CD4-positive, alpha-beta memory T cell (primary cell): ENCODE results near the gene DDIT3. TPM values are rescaled to one million over a fixed set of nuclear protein-coding genes. Genes with fewer than 3 reads are reported as not detected.

Source experiments
- CTCF ChIA-PET: fragments of 350-600 bp; sonication (Branson Sonifier 250); formaldehyde crosslinking; loops from one replicate; lab custom pipeline; 2021; ENCODE audit warnings: inconsistent platforms; ENCODE audit not compliant: partially characterized antibody; lab: Charles Lee
- POLR2A ChIA-PET: fragments of 350-600 bp; sonication (Branson Sonifier 250); formaldehyde crosslinking; loops from one replicate; lab custom pipeline; 2021; ENCODE audit not compliant: partially characterized antibody; lab: Charles Lee
- DNase-seq, 5 donors: peaks; one replicate each; pipeline versions ENCODE4 v3.0.0 to v3.0.0-alpha.2; 2020 to 2022; ENCODE audit warnings: mixed read lengths in 1 of 5
- H3K27ac ChIP-seq: one replicate; pipeline ENCODE4 v1.7.0; 2013; ENCODE audit warnings: low read depth, low read length
- H3K27me3 ChIP-seq: 2 replicates; pipeline ENCODE4 v1.7.0; 2013; ENCODE audit warnings: mild to moderate bottlenecking, low read length, moderate library complexity; ENCODE audit not compliant: insufficient read depth
- H3K36me3 ChIP-seq: 2 replicates; pipeline ENCODE4 v1.7.0; 2013; ENCODE audit warnings: mild to moderate bottlenecking, low read length, moderate library complexity; ENCODE audit not compliant: insufficient read depth
- H3K4me1 ChIP-seq: 2 replicates; pipeline ENCODE4 v1.7.0; 2013; ENCODE audit warnings: mild to moderate bottlenecking, low read length, moderate library complexity; ENCODE audit not compliant: insufficient read depth
- H3K4me3 ChIP-seq, 2 donors: one replicate each; pipeline ENCODE4 v1.7.0; 2013; ENCODE audit warnings: low read length in 2 of 2, mild to moderate bottlenecking in 1 of 2
- H3K9me3 ChIP-seq, 2 donors: one replicate each; pipeline ENCODE4 v1.7.0; 2013; ENCODE audit warnings: low read length in 2 of 2, control low read depth in 1 of 2; ENCODE audit not compliant: control insufficient read depth in 1 of 2
- H3K27ac Mint-ChIP-seq, 7 donors: one replicate each; pipeline ENCODE4 v1.8.0; 2020 to 2021; ENCODE audit warnings: mixed read lengths in 7 of 7, mild to moderate bottlenecking in 6 of 7, inconsistent platforms in 3 of 7, moderate library complexity in 3 of 7
- H3K27me3 Mint-ChIP-seq, 2 donors: one replicate each; pipeline ENCODE4 v1.8.0; 2020 to 2021; ENCODE audit warnings: mixed read lengths in 2 of 2
- H3K36me3 Mint-ChIP-seq, 2 donors: one replicate each; pipeline ENCODE4 v1.8.0; 2020 to 2021; ENCODE audit warnings: mixed read lengths in 2 of 2, inconsistent platforms in 1 of 2, mild to moderate bottlenecking in 1 of 2
- H3K4me1 Mint-ChIP-seq, 4 donors: one replicate each; pipeline ENCODE4 v1.8.0; 2020 to 2021; ENCODE audit warnings: mixed read lengths in 4 of 4, mild to moderate bottlenecking in 1 of 4
- H3K4me3 Mint-ChIP-seq, 8 donors: one replicate each; pipeline ENCODE4 v1.8.0; 2020 to 2021; ENCODE audit warnings: mixed read lengths in 8 of 8, mild to moderate bottlenecking in 7 of 8, moderate library complexity in 6 of 8, inconsistent platforms in 3 of 8
- H3K9me3 Mint-ChIP-seq, 8 donors: one replicate each; pipeline ENCODE4 v1.8.0; 2020 to 2021; ENCODE audit warnings: mixed read lengths in 8 of 8, mild to moderate bottlenecking in 5 of 8, inconsistent platforms in 3 of 8, moderate library complexity in 1 of 8
- intact Hi-C: fragments of 100-400 bp; cut with micrococcal nuclease; formaldehyde crosslinking; loops from one replicate; pipeline ENCODE4 v1.15.1; 2023
- polyA plus RNA-seq, 2 donors: library from polyadenylated mRNA; unstranded; fragments of 300-500 nt; fragmentation: Illumina TruSeq; gene quantifications; one replicate each; pipeline ENCODE4 v1.2.3, GENCODE V29; 2021
- total RNA-seq, 2 experiments: library from RNA; stranded (reverse); gene quantifications; one replicate each; pipeline ENCODE4 v1.2.3, GENCODE V29; 2021

Gene DDIT3
- total and polyA plus RNA-seq, 4 experiments from 2014 or later = 15.4 to 40.8 (median 30.7) TPM

DNA sequence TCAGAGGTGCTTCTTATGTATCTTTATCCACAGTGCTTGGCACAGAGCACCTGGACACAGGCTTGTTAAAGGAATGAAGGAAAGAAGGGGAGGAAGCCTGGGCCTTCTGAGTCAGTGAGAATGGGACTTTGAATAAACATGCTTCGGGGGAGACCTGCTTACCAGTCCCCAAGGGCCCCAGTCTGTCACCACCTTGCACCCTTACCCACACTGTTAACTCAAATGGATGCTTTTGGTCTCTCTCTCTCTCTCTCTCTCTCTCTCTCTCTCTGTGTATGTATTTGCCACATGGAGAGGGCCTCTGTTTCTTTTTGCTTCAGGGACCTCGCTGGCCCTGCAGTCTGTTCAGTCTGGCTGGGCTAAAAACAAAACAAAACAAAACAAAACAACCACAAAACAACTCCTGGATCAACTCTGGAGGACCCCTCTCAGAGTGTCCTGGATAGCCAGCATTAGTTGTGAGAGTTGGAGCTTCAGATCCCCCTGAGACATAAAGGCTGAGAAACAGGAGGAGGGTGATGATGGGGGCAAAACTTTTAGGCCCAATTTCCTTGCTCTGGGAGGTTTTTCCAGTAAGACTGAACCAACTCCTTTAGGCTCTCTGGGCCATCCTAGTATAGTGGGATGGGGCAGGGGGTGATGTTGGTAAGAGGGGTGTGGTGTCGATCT, 31.5 kb upstream of the DDIT3 start:
- Histone ChIP-seq H3K4me1 (peaks cover 20% of the 10 kb centered on the region), H3K9me3 (no peaks in the 10 kb centered on the region), H3K27ac (no peak overlapping the region), H3K4me3 (no peak overlapping the region), H3K27me3 (no peaks in the 10 kb centered on the region), H3K36me3 (no peaks in the 10 kb centered on the region)
- no peak overlapping the region for H3K27ac Mint-ChIP-seq
- H3K4me3 Mint-ChIP-seq = peak overlapping the region in 4 of 8 donors; percentile 19 to 76 (median 32)
- ChIA-PET CTCF (interaction anchor here (0.9 to 1.3 kb wide), 2 partner anchors 19 to 93 kb away, joined by 3 read pairs; no protein-coding TSS in a partner anchor), POLR2A (interaction anchor here (0.5 kb wide), 1 partner anchor 389 kb away, joined by 3 read pairs; the partner anchor contains the start of gene ATP23)
- H3K36me3 Mint-ChIP-seq = no peaks in the 10 kb centered on the region
- no peaks in the 10 kb centered on the region for H3K9me3 Mint-ChIP-seq
- H3K4me1 Mint-ChIP-seq = peaks cover 9 to 31% (median 19%) of the 10 kb centered on the region in 4 donors
- intact Hi-C loops = no loop called here
- H3K27me3 Mint-ChIP-seq = peaks cover 2 to 7% of the 10 kb centered on the region in 2 donors
- no peak for DNase-seq

DNA sequence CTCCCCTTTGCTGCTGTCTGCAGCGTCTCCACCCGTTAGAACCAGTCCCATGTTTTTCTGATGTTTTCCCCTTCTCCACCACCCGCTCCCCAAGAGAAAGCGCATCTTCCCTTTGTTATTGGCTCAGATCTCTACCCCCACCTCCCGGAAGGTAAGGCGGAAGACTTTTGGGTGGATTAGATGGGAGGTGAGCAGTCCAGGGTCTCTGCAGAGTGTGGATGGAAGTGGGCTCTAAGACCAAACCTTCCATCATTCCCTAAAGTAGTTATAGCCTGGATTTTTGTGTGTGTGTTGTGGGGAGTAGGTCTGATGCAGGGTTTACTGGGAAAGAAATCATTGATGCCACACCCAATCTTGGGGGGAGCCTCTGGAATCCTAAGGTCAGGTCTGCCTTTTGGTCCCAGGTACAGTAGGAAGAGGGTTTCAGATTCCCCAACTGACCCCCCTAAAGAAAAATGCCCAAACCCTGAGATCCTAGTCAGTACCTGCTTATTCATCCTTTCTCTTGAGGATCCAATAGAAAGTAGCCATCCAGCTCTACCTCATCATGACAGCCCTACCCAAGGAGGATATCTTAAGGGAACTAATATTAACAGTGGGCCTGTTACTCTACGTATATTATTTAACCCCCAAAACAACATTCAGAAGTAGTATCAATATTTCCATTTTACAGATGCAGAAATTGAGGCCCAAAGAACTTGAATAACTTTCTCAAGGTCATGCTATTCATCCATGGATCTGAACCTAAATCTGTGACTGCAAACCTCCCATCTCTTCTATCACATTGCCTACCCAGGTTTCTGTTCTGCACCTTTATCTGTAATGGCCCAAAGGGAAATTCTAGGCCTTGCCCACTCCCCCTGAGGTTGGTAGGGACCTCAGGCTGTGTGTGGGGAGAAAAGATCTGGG, 30.6 kb upstream of the DDIT3 start:
- H3K27ac ChIP-seq = no peak overlapping the region
- Mint-ChIP-seq H3K36me3 (peaks cover 0 to 1% of the 10 kb centered on the region in 2 donors), H3K27ac (peak overlapping the region in 1 of 7 donors; percentile 6), H3K4me3 (peak overlapping the region; percentile 39 to 77 (median 70)), H3K27me3 (peaks cover 2 to 7% of the 10 kb centered on the region in 2 donors), H3K9me3 (peaks cover 0 to 2% (median 0%) of the 10 kb centered on the region in 8 donors), H3K4me1 (peaks cover 16 to 39% (median 25%) of the 10 kb centered on the region in 4 donors)
- H3K9me3 ChIP-seq = no peaks in the 10 kb centered on the region
- H3K4me1 ChIP-seq = peaks cover 29% of the 10 kb centered on the region
- CTCF ChIA-PET = no interaction called here
- H3K27me3 ChIP-seq = no peaks in the 10 kb centered on the region
- no peak for DNase-seq
- no peak overlapping the region for H3K4me3 ChIP-seq
- intact Hi-C loops = no loop called here
- POLR2A ChIA-PET = no interaction called here
- no peaks in the 10 kb centered on the region for H3K36me3 ChIP-seq

DNA sequence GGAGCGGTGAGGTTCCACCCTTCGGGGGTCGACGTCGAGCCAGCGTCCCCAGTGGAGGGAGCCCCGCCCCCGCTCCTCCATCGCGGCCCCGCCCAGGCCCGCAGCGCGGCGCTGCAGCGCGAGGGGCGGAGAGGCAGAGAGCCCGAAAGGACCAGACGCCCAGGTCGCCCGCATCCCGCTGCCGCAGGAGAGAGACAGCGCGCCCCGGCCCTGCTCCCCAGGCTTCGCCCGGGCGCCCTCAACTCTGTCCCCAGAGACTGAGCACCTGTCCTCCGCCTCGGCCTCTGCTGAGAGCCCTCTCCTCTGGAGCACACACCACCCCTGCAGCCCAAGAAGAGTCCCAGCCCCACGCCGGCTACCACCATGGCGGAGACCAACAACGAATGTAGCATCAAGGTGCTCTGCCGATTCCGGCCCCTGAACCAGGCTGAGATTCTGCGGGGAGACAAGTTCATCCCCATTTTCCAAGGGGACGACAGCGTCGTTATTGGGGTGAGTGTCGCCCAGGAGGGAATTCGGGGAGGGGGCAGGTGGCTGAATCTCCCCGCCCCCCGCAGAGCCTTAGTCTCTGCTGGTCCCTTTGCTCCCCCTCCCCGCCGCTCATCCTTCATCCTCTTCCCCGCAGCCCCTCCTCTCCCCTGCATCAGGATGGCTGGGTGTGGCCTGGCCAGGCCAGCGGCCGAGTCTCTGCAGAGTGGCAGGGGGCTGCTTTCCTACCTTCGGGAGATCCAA, 29.8 kb upstream of the DDIT3 start, which contains the start of gene KIF5A:
TSS of gene KIF5A (plus strand) at position 136 of the 732 bp plus-strand sequence. CDS start at position 364, 228 bp downstream.
- peaks cover 23 to 48% (median 31%) of the 10 kb centered on the region in 4 donors for H3K4me1 Mint-ChIP-seq
- peak within 1 kb of the TSS; percentile 31 to 56 for H3K4me3 ChIP-seq
- intact Hi-C loops = no loop called here
- H3K27me3 ChIP-seq = no peaks in the 10 kb centered on the region
- ChIA-PET CTCF (no interaction called here), POLR2A (no interaction called here)
- H3K36me3 ChIP-seq = no peaks in the 10 kb centered on the region
- peaks cover 0 to 3% (median 0%) of the 10 kb centered on the region in 8 donors for H3K9me3 Mint-ChIP-seq
- H3K36me3 Mint-ChIP-seq = peaks cover 0 to 1% of the 10 kb centered on the region in 2 donors
- no peak within 1 kb of the TSS for H3K27ac ChIP-seq
- H3K27me3 Mint-ChIP-seq = peaks cover 2 to 7% of the 10 kb centered on the region in 2 donors
- no peaks in the 10 kb centered on the region for H3K9me3 ChIP-seq
- peak within 1 kb of the TSS in 3 of 7 donors; percentile 53 to 76 (median 62) for H3K27ac Mint-ChIP-seq
- DNase-seq = peak; percentile 41 to 58 (median 47)
- peak within 1 kb of the TSS; percentile 64 to 79 (median 76) for H3K4me3 Mint-ChIP-seq
- H3K4me1 ChIP-seq = peaks cover 37% of the 10 kb centered on the region

DNA sequence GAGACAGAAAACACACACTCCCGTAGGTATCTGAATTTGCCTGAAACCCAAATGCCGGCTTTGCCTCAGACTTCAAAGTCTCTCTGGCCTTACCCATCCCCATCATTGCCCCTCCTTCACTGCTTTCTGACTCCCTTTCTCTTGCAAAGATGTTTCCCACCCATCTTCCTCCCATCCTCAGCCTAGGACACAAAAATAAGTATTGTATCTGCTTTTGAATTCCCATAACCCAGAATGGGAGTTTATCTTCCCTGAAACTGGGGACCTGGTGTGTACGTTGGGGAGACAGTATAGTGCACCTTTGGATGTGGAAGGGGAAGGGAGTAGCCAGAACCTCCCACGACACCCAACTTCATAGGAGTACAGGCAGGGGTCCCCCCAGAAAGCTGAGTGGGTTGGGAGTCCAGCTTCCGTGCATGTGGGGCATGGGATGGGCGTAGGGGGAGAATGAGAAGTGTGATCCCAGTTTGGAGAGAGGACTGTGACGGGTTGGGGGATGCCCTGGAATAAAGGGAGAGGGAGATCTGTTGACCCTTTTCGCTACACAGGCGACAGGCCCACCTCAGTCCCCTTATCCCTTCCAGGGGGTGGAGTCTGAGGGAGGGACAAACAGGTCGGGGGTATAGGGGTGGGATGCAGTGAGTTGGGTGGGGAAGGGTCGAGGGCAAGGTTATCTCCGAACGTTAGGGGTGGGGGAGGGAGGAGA, 29.0 kb upstream of the DDIT3 start:
- peaks cover 37% of the 10 kb centered on the region for H3K4me1 ChIP-seq
- Mint-ChIP-seq H3K27me3 (peaks cover 2 to 7% of the 10 kb centered on the region in 2 donors), H3K4me3 (peak overlapping the region; percentile 22 to 78 (median 64)), H3K4me1 (peaks cover 26 to 53% (median 36%) of the 10 kb centered on the region in 4 donors), H3K36me3 (peaks cover 0 to 1% of the 10 kb centered on the region in 2 donors), H3K9me3 (peaks cover 0 to 3% (median 0%) of the 10 kb centered on the region in 8 donors), H3K27ac (peak overlapping the region in 2 of 7 donors; percentile 44 to 53)
- no peak for DNase-seq
- H3K36me3 ChIP-seq = no peaks in the 10 kb centered on the region
- POLR2A ChIA-PET = no interaction called here
- intact Hi-C loops = no loop called here
- H3K4me3 ChIP-seq = peak overlapping the region in 1 of 2 donors; percentile 56
- CTCF ChIA-PET = no interaction called here
- H3K9me3 ChIP-seq = no peaks in the 10 kb centered on the region
- no peaks in the 10 kb centered on the region for H3K27me3 ChIP-seq
- H3K27ac ChIP-seq = no peak overlapping the region

DNA sequence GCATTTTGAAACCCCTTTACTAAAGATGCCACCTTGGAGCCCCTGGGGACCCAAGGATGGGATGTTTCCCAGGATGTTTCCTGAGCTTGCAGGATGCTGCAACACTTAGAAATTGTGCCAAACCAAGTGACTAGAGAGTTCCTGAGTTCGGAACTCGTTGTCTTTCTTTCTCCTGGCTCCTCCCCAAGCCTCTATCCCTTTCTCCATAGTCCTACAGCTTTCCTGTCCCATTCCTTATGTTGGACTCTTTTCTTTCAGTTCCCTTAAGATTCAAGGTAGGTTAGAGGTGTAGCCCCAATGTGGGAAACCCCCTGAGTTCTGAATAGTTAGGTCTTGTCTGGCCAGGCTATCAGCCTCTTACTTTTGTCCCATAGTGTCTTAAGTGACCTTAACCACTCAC, 28.2 kb upstream of the DDIT3 start:
- Mint-ChIP-seq H3K4me3 (peak overlapping the region in 4 of 8 donors; percentile 22 to 76 (median 55)), H3K4me1 (peaks cover 30 to 53% (median 41%) of the 10 kb centered on the region in 4 donors), H3K9me3 (peaks cover 0 to 3% (median 0%) of the 10 kb centered on the region in 8 donors), H3K27me3 (peaks cover 2 to 4% of the 10 kb centered on the region in 2 donors), H3K36me3 (peaks cover 0 to 1% of the 10 kb centered on the region in 2 donors), H3K27ac (peak overlapping the region in 1 of 7 donors; percentile 46)
- Histone ChIP-seq H3K27ac (no peak overlapping the region), H3K27me3 (no peaks in the 10 kb centered on the region), H3K4me3 (no peak overlapping the region), H3K36me3 (no peaks in the 10 kb centered on the region), H3K9me3 (no peaks in the 10 kb centered on the region), H3K4me1 (peaks cover 37% of the 10 kb centered on the region)
- CTCF ChIA-PET = no interaction called here
- DNase-seq = no peak
- POLR2A ChIA-PET = no interaction called here
- intact Hi-C loops = no loop called here

DNA sequence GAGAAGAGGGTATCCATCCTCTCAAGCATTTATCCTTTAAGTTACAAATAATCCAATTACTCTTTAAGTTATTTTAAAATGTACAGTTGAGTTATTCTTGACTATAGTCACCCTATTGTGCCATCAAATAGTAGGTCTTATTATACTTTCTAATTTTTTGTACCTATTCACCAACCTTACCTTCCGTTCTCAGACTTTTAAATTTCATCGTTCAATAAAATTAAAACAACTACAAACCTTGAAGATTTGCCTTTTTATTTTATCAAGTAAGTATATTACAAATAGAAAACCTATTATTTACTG, 27.6 kb upstream of the DDIT3 start:
- no peak for DNase-seq
- Histone ChIP-seq H3K9me3 (no peaks in the 10 kb centered on the region), H3K27ac (no peak overlapping the region), H3K27me3 (no peaks in the 10 kb centered on the region), H3K4me1 (peaks cover 37% of the 10 kb centered on the region), H3K4me3 (no peak overlapping the region), H3K36me3 (no peaks in the 10 kb centered on the region)
- ChIA-PET CTCF (no interaction called here), POLR2A (no interaction called here)
- peaks cover 32 to 53% (median 42%) of the 10 kb centered on the region in 4 donors for H3K4me1 Mint-ChIP-seq
- peaks cover 2 to 4% of the 10 kb centered on the region in 2 donors for H3K27me3 Mint-ChIP-seq
- peak overlapping the region in 2 of 8 donors; percentile 95 to 100 for H3K4me3 Mint-ChIP-seq
- peaks cover 0 to 1% of the 10 kb centered on the region in 2 donors for H3K36me3 Mint-ChIP-seq
- peak overlapping the region in 2 of 7 donors; percentile 88 to 98 for H3K27ac Mint-ChIP-seq
- intact Hi-C loops = no loop called here
- peaks cover 0 to 3% (median 0%) of the 10 kb centered on the region in 8 donors for H3K9me3 Mint-ChIP-seq
